Muscle of back (tissue), 11 donors: ENCODE data around the gene MSRB2. TPM values are rescaled to one million over a fixed set of nuclear protein-coding genes. Genes with fewer than 3 reads are reported as not detected.

ENCODE experiments used
- DNase-seq, 3 donors: peaks; one replicate each; pipeline versions ENCODE4 v3.0.0 to v3.0.0-alpha.2; 2013
- polyA plus RNA-seq, 10 donors: library from polyadenylated mRNA; unstranded; fragments of 120-200 nt; gene quantifications; one replicate each; pipeline ENCODE4 v1.2.1, GENCODE V29; 2013; ENCODE audit not compliant: insufficient read length in 10 of 10

Gene MSRB2
- polyA plus RNA-seq, 10 donors = 52.8 to 69.4 (median 55.5) TPM

- no peak for DNase-seq
Measured at GRCh38 chr10:23106331-23107072, 11.1 kb downstream of the MSRB2 start.

GRCh38 chr10:23110722-23111516, 15.5 kb downstream of the MSRB2 start:
- no peak for DNase-seq

GRCh38 chr10:23111517-23112286, 16.3 kb downstream of the MSRB2 start:
- no peak for DNase-seq

- no peak for DNase-seq
Measured at GRCh38 chr10:23114228-23114850, 19.0 kb downstream of the MSRB2 start.

DNA sequence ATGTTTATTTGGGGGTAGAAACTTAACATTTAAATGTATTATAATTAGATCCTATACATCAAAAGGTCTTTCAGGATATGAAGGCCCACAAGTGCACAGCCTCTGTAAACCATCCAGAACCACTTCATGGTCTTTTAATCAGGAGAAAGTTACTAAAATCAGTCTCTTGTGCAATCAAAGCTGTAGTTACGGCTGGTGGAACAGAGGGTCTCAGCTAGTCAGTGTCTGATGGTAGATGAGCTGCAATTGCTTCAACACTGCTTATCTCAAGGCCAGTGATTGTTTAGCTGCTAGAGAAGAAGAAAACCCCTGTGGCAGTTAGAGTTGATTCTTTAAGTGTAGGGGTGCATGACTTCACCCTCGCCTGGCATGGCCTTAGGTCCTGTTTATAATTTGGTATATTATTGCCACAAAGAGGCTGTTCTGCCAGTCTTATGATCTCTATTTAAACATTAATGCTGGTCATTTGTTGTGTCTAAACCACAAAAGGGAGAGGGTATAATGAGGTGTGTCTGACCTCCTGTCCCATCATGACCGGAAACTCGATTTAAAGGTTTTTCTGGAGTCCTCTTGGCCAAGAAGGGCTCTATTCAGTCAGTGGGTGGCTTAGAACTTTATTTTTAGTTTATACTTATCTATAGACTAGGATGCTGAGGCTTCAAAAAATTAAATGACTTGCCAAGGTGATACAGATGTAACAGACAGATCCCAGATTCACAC, 21.3 kb downstream of the MSRB2 start:
- no peak for DNase-seq

DNA sequence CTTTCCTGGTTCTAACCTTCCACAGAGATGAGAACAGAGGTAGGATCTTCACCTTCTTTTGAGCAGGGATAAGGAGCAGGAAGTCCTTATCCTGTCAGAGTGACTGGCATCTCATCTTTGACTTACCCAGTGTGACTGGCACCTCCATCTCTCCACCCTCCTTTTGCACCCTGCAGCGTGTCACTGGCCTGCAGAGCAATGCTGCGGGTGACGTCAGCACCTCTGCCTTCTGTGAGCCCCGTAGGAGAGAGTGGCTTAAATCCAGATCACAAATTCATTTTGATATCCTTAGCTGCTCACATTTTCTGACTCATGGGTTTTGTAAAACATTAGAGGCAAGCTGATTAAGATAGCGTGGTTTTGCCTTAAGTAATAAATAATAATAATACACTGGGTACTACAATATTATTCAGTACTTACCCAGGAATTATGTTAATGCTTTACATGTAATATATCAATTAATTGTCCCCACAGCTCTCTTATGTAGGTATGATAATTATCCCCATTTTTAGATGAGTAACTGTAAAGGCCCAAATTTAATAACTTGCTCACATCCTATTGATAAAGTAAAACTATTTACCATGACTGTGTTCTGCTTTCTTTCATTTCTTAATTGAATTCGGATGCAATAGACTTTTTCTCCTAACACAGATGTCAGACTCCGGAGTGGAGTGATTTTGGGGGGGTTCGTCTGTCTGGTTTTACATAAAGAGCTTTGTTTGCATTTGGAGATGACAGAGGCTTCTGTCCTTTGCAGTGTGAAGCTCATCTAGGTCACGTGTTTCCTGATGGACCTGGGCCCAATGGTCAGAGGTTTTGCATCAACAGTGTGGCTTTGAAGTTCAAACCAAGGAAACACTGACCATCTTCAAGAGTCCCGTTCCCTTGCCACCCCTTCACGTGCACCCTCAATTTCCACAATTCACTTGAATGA, 24.9 kb downstream of the MSRB2 start:
- DNase-seq = no peak

DNA sequence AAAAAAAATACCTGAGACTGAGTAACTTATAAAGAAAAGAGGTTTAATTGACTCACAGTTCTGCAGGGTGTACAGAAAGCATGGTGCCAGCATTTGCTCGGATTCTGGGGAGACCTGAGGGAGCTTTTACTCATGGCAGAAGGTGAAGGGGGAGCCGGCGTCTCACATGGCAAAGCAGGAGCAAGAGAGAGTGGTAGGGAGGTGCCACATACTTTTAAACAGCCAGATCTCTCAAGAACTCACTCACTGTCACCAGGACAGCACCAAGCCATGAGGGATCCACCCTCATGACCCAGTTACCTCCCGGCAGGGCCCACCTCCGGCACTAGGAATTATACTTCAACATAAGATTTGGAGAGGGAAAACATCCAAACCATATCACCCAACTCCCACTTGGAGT, 25.8 kb downstream of the MSRB2 start:
- DNase-seq = no peak

DNA sequence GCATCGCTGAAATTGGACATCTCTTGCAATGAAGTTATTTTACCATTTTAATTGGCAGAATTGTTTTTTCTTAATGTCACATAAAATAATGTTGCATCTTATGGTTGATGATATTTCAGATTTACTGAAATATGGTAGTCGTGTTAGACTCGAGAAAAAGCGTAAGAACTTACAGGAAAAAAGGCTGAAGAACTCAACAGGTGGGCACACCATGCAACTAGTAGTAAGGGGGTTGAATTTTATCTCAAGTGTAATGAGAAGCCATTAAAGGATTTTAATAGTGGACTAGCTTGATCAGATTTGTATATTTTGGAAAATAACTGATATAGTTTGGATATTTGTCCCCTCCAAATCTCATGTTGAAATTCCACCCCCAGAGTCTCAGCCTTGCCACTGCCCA, 41.1 kb downstream of the MSRB2 start:
- DNase-seq = no peak

DNA sequence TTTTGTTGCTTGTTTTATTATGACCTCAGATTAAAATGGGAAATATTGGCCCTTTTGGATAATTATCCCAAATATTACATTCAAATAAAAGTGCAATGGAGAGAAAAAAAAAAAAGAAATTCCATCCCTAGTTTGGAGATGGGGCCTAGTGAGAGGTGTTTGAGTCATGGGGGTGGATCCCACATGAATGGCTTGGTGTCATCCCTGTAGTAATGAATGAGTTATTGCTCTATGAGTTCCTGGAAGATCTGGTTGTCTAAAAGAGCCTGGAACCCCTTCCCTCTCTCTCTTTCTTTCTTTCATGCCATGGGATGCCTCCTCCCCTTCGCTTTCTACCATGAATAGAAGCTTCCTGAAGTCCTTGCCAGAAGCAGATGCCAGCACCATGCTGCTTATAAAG, 44.3 kb downstream of the MSRB2 start:
- no peak for DNase-seq

- no peak for DNase-seq
Measured at GRCh38 chr10:23141995-23142394, 46.6 kb downstream of the MSRB2 start.

GRCh38 chr10:23146258-23146657, 50.9 kb downstream of the MSRB2 start:
- DNase-seq = no peak

- DNase-seq = no peak
Measured at GRCh38 chr10:23147035-23147434, 51.7 kb downstream of the MSRB2 start.

- DNase-seq = no peak
Measured at GRCh38 chr10:23148214-23148613, 52.8 kb downstream of the MSRB2 start.

DNA sequence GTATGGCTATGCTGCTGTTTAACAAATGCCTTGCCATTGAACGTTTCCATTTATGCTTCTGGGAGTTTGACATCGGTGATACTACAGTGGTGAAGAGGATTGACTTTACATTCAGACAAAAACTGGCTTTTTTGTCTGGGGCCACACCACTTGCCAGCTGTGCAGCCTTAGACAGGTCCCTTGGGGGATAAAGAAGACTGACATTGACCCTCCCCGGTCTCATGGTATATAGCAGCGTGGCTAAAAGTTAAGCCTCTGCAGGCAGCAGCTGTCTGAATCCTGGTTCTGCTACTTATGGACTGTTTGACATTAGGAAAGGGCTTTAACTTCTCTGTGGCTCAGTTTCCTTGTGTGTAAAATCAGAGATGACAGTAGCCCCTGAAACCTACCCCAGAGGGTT, 54.7 kb downstream of the MSRB2 start:
- no peak for DNase-seq

DNA sequence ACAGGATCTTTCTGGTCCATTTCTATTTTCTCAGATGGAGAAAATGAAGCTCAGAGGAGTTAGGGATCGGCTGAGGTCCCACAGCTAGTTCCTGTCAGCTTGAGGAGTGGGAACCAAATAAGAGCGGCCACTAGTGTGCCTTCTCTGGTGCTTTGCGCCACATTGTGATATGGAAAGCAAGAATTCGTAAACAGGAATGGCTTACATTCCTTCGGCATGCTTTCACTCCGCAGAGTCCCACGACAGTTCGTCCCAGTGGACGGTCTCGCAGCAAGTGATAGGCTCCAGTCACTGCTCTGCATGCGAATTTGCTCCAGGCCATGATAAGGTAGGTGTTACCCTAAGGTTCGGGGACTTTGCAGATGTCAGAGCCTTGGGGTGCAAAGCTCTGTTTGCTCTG, 55.2 kb downstream of the MSRB2 start:
- DNase-seq = no peak

DNA sequence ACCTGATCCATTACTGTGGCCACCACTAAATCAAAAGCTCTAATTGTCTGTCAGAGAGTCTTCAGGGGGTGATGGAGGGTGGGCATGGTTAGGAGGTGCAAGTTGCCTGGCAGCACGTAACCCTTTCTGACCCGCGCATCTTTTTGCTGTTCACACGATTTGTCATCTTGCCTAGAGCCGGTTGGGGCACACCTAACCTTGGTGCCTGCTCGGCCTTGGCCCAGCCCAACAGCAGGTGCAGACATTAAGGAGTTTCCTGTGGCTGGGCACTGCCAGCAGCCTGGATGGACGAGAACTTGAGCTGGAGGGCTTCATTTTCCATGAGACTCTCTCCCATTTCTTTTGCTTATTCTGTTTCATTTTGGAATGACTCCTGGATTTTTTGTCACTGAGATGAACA, 55.7 kb downstream of the MSRB2 start:
- no peak for DNase-seq

DNA sequence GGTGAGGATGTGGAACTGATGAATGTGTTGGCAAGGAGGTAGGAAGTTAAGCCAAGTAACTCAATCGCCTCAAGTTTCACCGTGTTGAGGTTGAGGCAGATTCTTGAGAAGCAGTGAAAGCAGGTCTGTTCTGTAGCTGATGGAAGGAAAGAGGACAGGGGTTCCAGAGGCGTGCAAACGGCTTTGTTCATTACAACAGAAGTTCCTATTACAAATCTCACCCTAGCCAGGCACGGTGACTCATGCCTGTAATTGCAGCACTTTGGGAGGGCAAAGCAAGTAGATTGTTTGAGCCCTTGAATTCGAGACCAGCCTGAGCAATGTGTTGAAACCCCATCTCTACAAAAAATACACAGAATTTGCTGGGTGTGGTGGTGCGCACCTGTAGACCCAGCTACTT, 59.8 kb downstream of the MSRB2 start:
- no peak for DNase-seq

- DNase-seq = no peak
Measured at GRCh38 chr10:23156447-23157150, 61.2 kb downstream of the MSRB2 start.

DNA sequence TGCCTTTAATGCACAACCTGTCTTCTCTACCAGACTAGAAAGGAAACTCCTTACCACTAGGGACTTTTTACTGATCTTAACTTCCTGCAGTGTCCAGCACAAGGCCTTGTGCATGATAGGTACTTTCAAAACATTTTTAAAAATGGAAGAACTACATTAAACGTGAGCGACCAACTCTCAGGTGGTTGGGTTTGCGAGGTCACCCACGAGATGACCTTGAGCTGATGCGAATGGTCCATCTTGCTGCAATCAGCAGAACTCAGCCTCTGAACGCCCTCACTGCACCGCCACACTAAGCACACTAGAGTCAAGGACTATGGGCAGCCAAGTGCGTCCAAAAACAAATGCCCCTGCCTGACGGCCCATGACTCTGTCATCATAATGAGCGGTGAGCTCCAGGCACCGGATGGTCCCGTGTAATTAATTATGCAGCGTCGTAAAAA, 61.9 kb downstream of the MSRB2 start:
- no peak for DNase-seq
